ENCODE data around the gene PABPN1L. TPM values are rescaled to one million over a fixed set of nuclear protein-coding genes. Genes with fewer than 3 reads are reported as not detected.
"Not testable (repeated sequence)": the region's sequence is repeated elsewhere in the genome, so short reads cannot be mapped to it uniquely, and the experiment has no call there.

Gene PABPN1L
- total and polyA plus RNA-seq, 9 of the 15 experiments (the other 6 are each of a cell fraction or from before 2014, with no cell fraction given), result 0.11 to 0.32 TPM; not detected in 7

- CTCF ChIA-PET (ENCODE audit: low intra/inter-chr PET ratio); POLR2A ChIA-PET; H3K9me3 ChIP-seq (replicated peaks; ENCODE audit: control insufficient read depth, insufficient read depth, low read depth, low read length); H3K9me1 ChIP-seq (ENCODE audit: control insufficient read depth, insufficient read depth, low read length); H3K4me3 ChIP-seq; H3K9ac ChIP-seq (ENCODE audit: insufficient read depth in 1 of 2, low read depth in 2 of 2, low read length in 2 of 2); in situ Hi-C loops (cut with MboI); H2AFZ ChIP-seq (ENCODE audit: low read depth, low read length); intact Hi-C loops (cut with micrococcal nuclease); H3K79me2 ChIP-seq (ENCODE audit: control insufficient read depth, insufficient read depth, low read length); H3K27ac ChIP-seq (ENCODE audit: extremely low read depth, low read depth, low read length); ATAC-seq; H3K4me2 ChIP-seq (ENCODE audit: insufficient read depth, low read length); H3K27me3 ChIP-seq (ENCODE audit: control insufficient read depth in 2 of 2, insufficient read depth in 2 of 2, low read length in 2 of 2); DNase-seq (ENCODE audit: extremely low read depth in 1 of 4, low spot score in 3 of 4); BruUV-seq (replicated peaks); FAIRE-seq; H4K20me1 ChIP-seq (replicated peaks; ENCODE audit: control insufficient read depth, insufficient read depth, low read length); H3K36me3 ChIP-seq (ENCODE audit: control insufficient read depth, insufficient read depth, low read length): not testable (repeated sequence)
- WGBS (ENCODE audit: insufficient coverage, low coverage, missing lambda C conversion rate), result 89% methylated on average over 6 of the region's 31 CpGs
- peak; percentile 88 for TF ChIP-seq HNRNPL (IDR thresholded peaks at IDR 0.05; ENCODE audit: low read depth, low read length)
- H3K4me1 ChIP-seq (replicated peaks in 1 of 2; ENCODE audit: control insufficient read depth in 2 of 2, insufficient read depth in 2 of 2, low read length in 2 of 2), result peaks cover 0 to 42% of the 10 kb centered on the region in 2 experiments; a peak in 2 of 5 replicates
These were observed 42.8 kb downstream of the PABPN1L start for GRCh38 chr16:88823646-88824045.

GRCh38 chr16:88822281-88823040, 44.0 kb downstream of the PABPN1L start:
- intact Hi-C loops (cut with micrococcal nuclease) (no loop called here), in situ Hi-C loops (cut with MboI) (no loop called here)
- no peak overlapping the region for H3K4me3 ChIP-seq
- H3K4me2 ChIP-seq (ENCODE audit: insufficient read depth, low read length), result no peak overlapping the region
- 73% methylated on average over 21 of the region's 24 CpGs for WGBS (ENCODE audit: insufficient coverage, low coverage, missing lambda C conversion rate)
- BruUV-seq (replicated peaks), result no TSS peak
- H3K27me3 ChIP-seq (ENCODE audit: control insufficient read depth in 2 of 2, insufficient read depth in 2 of 2, low read length in 2 of 2), result no peaks in the 10 kb centered on the region
- TF ChIP-seq ETV6 (IDR thresholded peaks at IDR 0.05; ENCODE audit: borderline replicate concordance in 1 of 2, low read depth in 2 of 2, low read length in 1 of 2) (no peak), ETV6 (CRISPR knock-in tag; IDR thresholded peaks at IDR 0.05; ENCODE audit: borderline replicate concordance) (no peak), SNRNP70 (optimal IDR thresholded peaks at IDR 0.05; ENCODE audit: low read depth, low read length) (no peak), SOX6 (IDR thresholded peaks at IDR 0.05) (no peak), ARNT (IDR thresholded peaks at IDR 0.05) (no peak), HLTF (IDR thresholded peaks at IDR 0.05) (no peak), ZNF668 (CRISPR knock-in tag; IDR thresholded peaks at IDR 0.05) (no peak), POLR2B (IDR thresholded peaks at IDR 0.05; ENCODE audit: low read depth, partially characterized antibody) (no peak), PRPF4 (IDR thresholded peaks at IDR 0.05; ENCODE audit: insufficient read depth, low read depth, low read length, poor library complexity, severe bottlenecking) (no peak), ZNF282 (CRISPR knock-in tag; IDR thresholded peaks at IDR 0.05) (no peak), GTF2E2 (tag; IDR thresholded peaks at IDR 0.05) (no peak), GABPB2 (CRISPR knock-in tag; conservative IDR thresholded peaks at IDR 0.05) (no peak)
- no peaks in the 10 kb centered on the region for H3K36me3 ChIP-seq (ENCODE audit: control insufficient read depth, insufficient read depth, low read length)
- H3K9me3 ChIP-seq (replicated peaks; ENCODE audit: control insufficient read depth, insufficient read depth, low read depth, low read length), result no peaks in the 10 kb centered on the region
- POLR2A ChIA-PET, result interaction anchor here (0.6 kb wide), 1 partner anchor 56 kb away, joined by 3 read pairs; no protein-coding TSS in a partner anchor
- H2AFZ ChIP-seq (ENCODE audit: low read depth, low read length), result no peak overlapping the region
- CTCF ChIA-PET (ENCODE audit: low intra/inter-chr PET ratio), result no interaction called here
- H3K9me1 ChIP-seq (ENCODE audit: control insufficient read depth, insufficient read depth, low read length), result no peaks in the 10 kb centered on the region
- no peak for ATAC-seq
- H3K79me2 ChIP-seq (ENCODE audit: control insufficient read depth, insufficient read depth, low read length), result no peaks in the 10 kb centered on the region
- H4K20me1 ChIP-seq (replicated peaks; ENCODE audit: control insufficient read depth, insufficient read depth, low read length), result no peaks in the 10 kb centered on the region
- no peak overlapping the region for H3K27ac ChIP-seq (ENCODE audit: extremely low read depth, low read depth, low read length)
- H3K4me1 ChIP-seq (replicated peaks in 1 of 2; ENCODE audit: control insufficient read depth in 2 of 2, insufficient read depth in 2 of 2, low read length in 2 of 2), result peaks cover 0 to 45% of the 10 kb centered on the region in 2 experiments; a peak in 2 of 5 replicates
- FAIRE-seq, result no peak
- no peak for DNase-seq (ENCODE audit: extremely low read depth in 1 of 4, low spot score in 3 of 4)
- H3K9ac ChIP-seq (ENCODE audit: insufficient read depth in 1 of 2, low read depth in 2 of 2, low read length in 2 of 2), result no peak overlapping the region

Measured in K562 (cell line).